Measurements from ENCODE around the gene SCN3A.

SCN3A gene

GRCh38 chr2:165224941-165225340, 21.1 kb upstream of the SCN3A start:
- Histone ChIP-seq H3K36me3 (ENCODE audit: control insufficient read depth, insufficient read depth, low read length) (no peaks in the 10 kb centered on the region), H3K9me3 (ENCODE audit: control insufficient read depth, insufficient read depth, low read length) (no peaks in the 10 kb centered on the region), H3K27me3 (ENCODE audit: control insufficient read depth, insufficient read depth, low read length) (no peaks in the 10 kb centered on the region), H3K4me1 (ENCODE audit: control insufficient read depth, insufficient read depth, low read length) (no peaks in the 10 kb centered on the region), H3K4me3 (ENCODE audit: low read depth, low read length) (no peak overlapping the region), H3K9ac (ENCODE audit: low read depth, low read length) (no peak overlapping the region)

- Histone ChIP-seq H3K9me3 (ENCODE audit: control insufficient read depth, insufficient read depth, low read length) (no peaks in the 10 kb centered on the region), H3K36me3 (ENCODE audit: control insufficient read depth, insufficient read depth, low read length) (no peaks in the 10 kb centered on the region), H3K4me3 (ENCODE audit: low read depth, low read length) (no peak overlapping the region), H3K9ac (ENCODE audit: low read depth, low read length) (no peak overlapping the region), H3K4me1 (ENCODE audit: control insufficient read depth, insufficient read depth, low read length) (no peaks in the 10 kb centered on the region), H3K27me3 (ENCODE audit: control insufficient read depth, insufficient read depth, low read length) (no peaks in the 10 kb centered on the region)
Observed at GRCh38 chr2:165219481-165219880, 15.6 kb upstream of the SCN3A start.

- Histone ChIP-seq H3K4me3 (ENCODE audit: low read depth, low read length) (no peak overlapping the region), H3K27me3 (ENCODE audit: control insufficient read depth, insufficient read depth, low read length) (no peaks in the 10 kb centered on the region), H3K9ac (ENCODE audit: low read depth, low read length) (no peak overlapping the region), H3K4me1 (ENCODE audit: control insufficient read depth, insufficient read depth, low read length) (no peaks in the 10 kb centered on the region), H3K36me3 (ENCODE audit: control insufficient read depth, insufficient read depth, low read length) (no peaks in the 10 kb centered on the region), H3K9me3 (ENCODE audit: control insufficient read depth, insufficient read depth, low read length) (no peaks in the 10 kb centered on the region)
Observed at GRCh38 chr2:165214093-165214492, 10.2 kb upstream of the SCN3A start.

GRCh38 chr2:165208094-165208493, 4.2 kb upstream of the SCN3A start:
- Histone ChIP-seq H3K27me3 (ENCODE audit: control insufficient read depth, insufficient read depth, low read length) (no peaks in the 10 kb centered on the region), H3K9ac (ENCODE audit: low read depth, low read length) (no peak overlapping the region), H3K4me1 (ENCODE audit: control insufficient read depth, insufficient read depth, low read length) (no peaks in the 10 kb centered on the region), H3K4me3 (ENCODE audit: low read depth, low read length) (no peak overlapping the region), H3K36me3 (ENCODE audit: control insufficient read depth, insufficient read depth, low read length) (no peaks in the 10 kb centered on the region), H3K9me3 (ENCODE audit: control insufficient read depth, insufficient read depth, low read length) (no peaks in the 10 kb centered on the region)

- H3K4me3 ChIP-seq (ENCODE audit: low read depth, low read length): no peak overlapping the region
- no peak overlapping the region for H3K9ac ChIP-seq (ENCODE audit: low read depth, low read length)
- H3K27me3 ChIP-seq (ENCODE audit: control insufficient read depth, insufficient read depth, low read length): no peaks in the 10 kb centered on the region
- no peaks in the 10 kb centered on the region for H3K4me1 ChIP-seq (ENCODE audit: control insufficient read depth, insufficient read depth, low read length)
- no peaks in the 10 kb centered on the region for H3K9me3 ChIP-seq (ENCODE audit: control insufficient read depth, insufficient read depth, low read length)
- no peaks in the 10 kb centered on the region for H3K36me3 ChIP-seq (ENCODE audit: control insufficient read depth, insufficient read depth, low read length)
Observed at GRCh38 chr2:165205865-165206264, 2.0 kb upstream of the SCN3A start.

- no peaks in the 10 kb centered on the region for H3K9me3 ChIP-seq (ENCODE audit: control insufficient read depth, insufficient read depth, low read length)
- H3K36me3 ChIP-seq (ENCODE audit: control insufficient read depth, insufficient read depth, low read length): no peaks in the 10 kb centered on the region
- no peaks in the 10 kb centered on the region for H3K4me1 ChIP-seq (ENCODE audit: control insufficient read depth, insufficient read depth, low read length)
- no peak overlapping the region for H3K9ac ChIP-seq (ENCODE audit: low read depth, low read length)
- H3K27me3 ChIP-seq (ENCODE audit: control insufficient read depth, insufficient read depth, low read length): no peaks in the 10 kb centered on the region
- no peak overlapping the region for H3K4me3 ChIP-seq (ENCODE audit: low read depth, low read length)
Observed at GRCh38 chr2:165202239-165202638, 1.6 kb downstream of the SCN3A start.

- no peaks in the 10 kb centered on the region for H3K36me3 ChIP-seq (ENCODE audit: control insufficient read depth, insufficient read depth, low read length)
- no peak overlapping the region for H3K9ac ChIP-seq (ENCODE audit: low read depth, low read length)
- H3K9me3 ChIP-seq (ENCODE audit: control insufficient read depth, insufficient read depth, low read length): no peaks in the 10 kb centered on the region
- H3K27me3 ChIP-seq (ENCODE audit: control insufficient read depth, insufficient read depth, low read length): no peaks in the 10 kb centered on the region
- H3K4me3 ChIP-seq (ENCODE audit: low read depth, low read length): no peak overlapping the region
- no peaks in the 10 kb centered on the region for H3K4me1 ChIP-seq (ENCODE audit: control insufficient read depth, insufficient read depth, low read length)
Observed at GRCh38 chr2:165198181-165198580, 5.7 kb downstream of the SCN3A start.

GRCh38 chr2:165197346-165197745, 6.5 kb downstream of the SCN3A start:
- no peak overlapping the region for H3K4me3 ChIP-seq (ENCODE audit: low read depth, low read length)
- H3K9ac ChIP-seq (ENCODE audit: low read depth, low read length): no peak overlapping the region
- no peaks in the 10 kb centered on the region for H3K9me3 ChIP-seq (ENCODE audit: control insufficient read depth, insufficient read depth, low read length)
- no peaks in the 10 kb centered on the region for H3K36me3 ChIP-seq (ENCODE audit: control insufficient read depth, insufficient read depth, low read length)
- H3K4me1 ChIP-seq (ENCODE audit: control insufficient read depth, insufficient read depth, low read length): no peaks in the 10 kb centered on the region
- no peaks in the 10 kb centered on the region for H3K27me3 ChIP-seq (ENCODE audit: control insufficient read depth, insufficient read depth, low read length)

GRCh38 chr2:165196411-165196810, 7.4 kb downstream of the SCN3A start:
- Histone ChIP-seq H3K4me3 (ENCODE audit: low read depth, low read length) (no peak overlapping the region), H3K9me3 (ENCODE audit: control insufficient read depth, insufficient read depth, low read length) (no peaks in the 10 kb centered on the region), H3K4me1 (ENCODE audit: control insufficient read depth, insufficient read depth, low read length) (no peaks in the 10 kb centered on the region)

GRCh38 chr2:165193178-165193777, 10.6 kb downstream of the SCN3A start:
- H3K9ac ChIP-seq (ENCODE audit: low read depth, low read length): no peak overlapping the region

More at GRCh38 chr2:165196411-165196810, 7.4 kb downstream of the SCN3A start:
- H3K36me3 ChIP-seq (ENCODE audit: control insufficient read depth, insufficient read depth, low read length): no peaks in the 10 kb centered on the region
- H3K9ac ChIP-seq (ENCODE audit: low read depth, low read length): no peak overlapping the region
- H3K27me3 ChIP-seq (ENCODE audit: control insufficient read depth, insufficient read depth, low read length): no peaks in the 10 kb centered on the region

GRCh38 chr2:165192729-165193128, 11.1 kb downstream of the SCN3A start:
- H3K36me3 ChIP-seq (ENCODE audit: control insufficient read depth, insufficient read depth, low read length): no peaks in the 10 kb centered on the region
- no peaks in the 10 kb centered on the region for H3K4me1 ChIP-seq (ENCODE audit: control insufficient read depth, insufficient read depth, low read length)
- no peak overlapping the region for H3K4me3 ChIP-seq (ENCODE audit: low read depth, low read length)
- H3K9me3 ChIP-seq (ENCODE audit: control insufficient read depth, insufficient read depth, low read length): no peaks in the 10 kb centered on the region
- H3K27me3 ChIP-seq (ENCODE audit: control insufficient read depth, insufficient read depth, low read length): no peaks in the 10 kb centered on the region
- no peak overlapping the region for H3K9ac ChIP-seq (ENCODE audit: low read depth, low read length)

More at GRCh38 chr2:165193178-165193777, 10.6 kb downstream of the SCN3A start:
- H3K9me3 ChIP-seq (ENCODE audit: control insufficient read depth, insufficient read depth, low read length): no peaks in the 10 kb centered on the region
- no peaks in the 10 kb centered on the region for H3K4me1 ChIP-seq (ENCODE audit: control insufficient read depth, insufficient read depth, low read length)
- no peaks in the 10 kb centered on the region for H3K36me3 ChIP-seq (ENCODE audit: control insufficient read depth, insufficient read depth, low read length)
- H3K4me3 ChIP-seq (ENCODE audit: low read depth, low read length): no peak overlapping the region
- H3K27me3 ChIP-seq (ENCODE audit: control insufficient read depth, insufficient read depth, low read length): no peaks in the 10 kb centered on the region

- no peak overlapping the region for H3K9ac ChIP-seq (ENCODE audit: low read depth, low read length)
- H3K4me3 ChIP-seq (ENCODE audit: low read depth, low read length): no peak overlapping the region
- H3K36me3 ChIP-seq (ENCODE audit: control insufficient read depth, insufficient read depth, low read length): no peaks in the 10 kb centered on the region
- H3K27me3 ChIP-seq (ENCODE audit: control insufficient read depth, insufficient read depth, low read length): no peaks in the 10 kb centered on the region
- no peaks in the 10 kb centered on the region for H3K4me1 ChIP-seq (ENCODE audit: control insufficient read depth, insufficient read depth, low read length)
- no peaks in the 10 kb centered on the region for H3K9me3 ChIP-seq (ENCODE audit: control insufficient read depth, insufficient read depth, low read length)
Observed at GRCh38 chr2:165191096-165191728, 12.6 kb downstream of the SCN3A start.
